GM18526 (cell line): ENCODE data around the gene GAD1.

Experiments used
- POLR2A ChIP-seq: IDR thresholded peaks from 3 replicates; pipeline ENCODE4 v1.6.1; 2011; ENCODE audit not compliant: insufficient read length; ENCODE audit errors: extremely low read depth

GAD1 gene

GRCh38 chr2:170823898-170824215 is 7.2 kb downstream of the GAD1 start:
- TF ChIP-seq POLR2A, result no peak

DNA sequence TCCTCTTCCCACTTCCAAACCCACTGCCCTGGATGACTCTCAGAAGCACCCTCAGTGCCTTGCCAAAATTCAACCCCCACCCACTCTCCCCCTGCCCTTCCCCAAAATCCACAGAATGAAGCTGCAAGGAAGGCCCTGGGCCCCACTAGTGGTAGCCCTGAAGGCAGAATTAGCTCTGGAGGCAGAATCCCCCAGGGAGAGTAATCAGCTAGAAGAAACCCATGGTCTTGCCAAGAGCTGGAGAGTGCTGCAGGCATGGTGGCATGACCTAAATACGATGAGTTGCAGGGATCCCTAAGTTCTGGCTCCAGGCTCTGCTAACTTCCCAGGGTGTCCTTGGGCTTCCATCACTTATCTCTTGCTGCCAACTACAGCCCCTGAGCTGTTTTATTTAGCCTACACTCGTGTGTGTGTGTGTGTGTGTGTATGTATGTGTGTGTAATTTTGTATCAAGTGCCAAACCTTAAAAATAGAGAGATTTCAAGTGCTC is 7.9 kb downstream of the GAD1 start:
- TF ChIP-seq POLR2A, result no peak

GRCh38 chr2:170827841-170828532 is 11.3 kb downstream of the GAD1 start:
- no peak for TF ChIP-seq POLR2A

GRCh38 chr2:170828533-170828916 is 11.8 kb downstream of the GAD1 start:
- TF ChIP-seq POLR2A, result no peak

- TF ChIP-seq POLR2A, result no peak
These were observed 12.3 kb downstream of the GAD1 start for GRCh38 chr2:170829036-170829435.

GRCh38 chr2:170830166-170830565 is 13.5 kb downstream of the GAD1 start:
- no peak for TF ChIP-seq POLR2A

DNA sequence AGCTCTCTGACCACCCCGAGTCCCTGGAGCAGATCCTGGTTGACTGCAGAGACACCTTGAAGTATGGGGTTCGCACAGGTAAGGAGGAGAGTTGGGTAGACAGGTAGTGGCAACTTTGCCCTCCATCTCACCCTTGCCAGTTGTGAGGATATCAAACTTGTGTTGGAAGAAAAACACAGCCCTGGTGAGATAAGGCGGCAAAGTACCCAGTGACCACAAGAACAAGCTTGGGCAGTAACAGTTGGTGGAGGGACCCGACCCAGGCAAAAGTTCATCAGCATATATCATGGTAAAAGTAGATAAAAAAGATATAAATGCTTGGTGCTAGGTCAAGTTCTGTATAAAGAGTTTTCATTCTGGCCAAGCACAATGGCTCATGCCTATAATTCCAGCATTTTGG is 14.4 kb downstream of the GAD1 start:
- TF ChIP-seq POLR2A, result no peak

DNA sequence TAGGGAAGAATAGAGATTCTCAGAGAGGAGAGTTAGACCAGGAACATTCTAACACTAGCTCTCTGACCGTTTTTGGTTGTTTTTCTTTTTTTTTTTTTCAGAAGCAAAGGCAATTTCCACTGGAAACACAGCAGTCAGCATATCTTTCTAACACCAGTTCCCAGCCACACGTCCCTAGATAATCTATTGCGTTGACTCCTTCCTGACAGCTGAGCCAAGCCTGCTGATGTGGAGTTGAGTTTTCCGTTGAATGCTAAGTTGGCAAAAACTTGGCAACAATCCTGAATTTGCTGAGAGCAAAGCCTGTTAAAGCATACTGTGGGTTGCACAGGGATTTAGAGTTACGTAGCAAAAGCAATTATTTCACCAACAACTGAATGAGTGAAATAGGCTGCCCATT is 19.3 kb downstream of the GAD1 start:
- no peak for TF ChIP-seq POLR2A

DNA sequence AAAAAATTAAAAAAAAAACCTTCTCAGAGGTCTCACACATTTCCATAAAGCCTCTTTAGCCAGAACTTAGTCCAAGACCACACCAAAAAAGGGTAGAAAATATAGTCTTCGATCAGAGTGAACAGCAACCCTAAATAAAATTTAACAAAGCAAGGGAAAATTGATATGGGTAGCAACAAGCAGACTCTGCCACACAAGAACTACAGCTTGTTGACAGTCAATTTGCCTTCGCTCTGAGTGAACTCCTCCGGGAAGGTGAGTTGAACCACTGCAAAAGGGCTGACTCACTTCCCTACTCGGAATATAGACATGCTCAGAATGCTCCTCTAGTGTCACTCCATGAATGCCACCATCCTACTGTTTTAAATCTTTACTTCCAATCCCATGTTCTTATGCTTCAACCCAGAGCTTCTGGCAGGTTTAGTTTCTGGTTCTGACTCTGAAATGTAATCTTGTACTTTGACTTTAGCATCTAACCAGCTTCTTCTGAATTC is 24.1 kb downstream of the GAD1 start:
- TF ChIP-seq POLR2A, result no peak

GRCh38 chr2:170842785-170843184 is 26.1 kb downstream of the GAD1 start:
- TF ChIP-seq POLR2A, result no peak

DNA sequence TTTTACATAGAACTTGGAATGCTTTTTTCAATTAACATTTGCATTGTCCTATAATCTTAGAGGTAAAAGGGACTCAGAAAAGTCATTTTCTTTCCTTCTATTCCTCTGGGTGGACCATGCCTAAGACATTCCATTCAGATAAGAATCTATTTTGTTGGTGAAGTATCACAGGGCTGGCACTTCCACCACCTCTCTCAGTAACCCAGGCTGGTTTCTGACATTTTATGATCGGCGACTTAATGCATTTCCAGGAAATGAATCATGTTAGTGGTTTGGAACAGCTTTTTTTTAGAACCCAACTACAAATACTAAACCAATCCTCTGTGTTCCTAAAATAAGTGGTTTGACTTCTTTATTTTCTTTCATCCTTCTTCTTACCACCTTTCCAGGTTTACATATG is 27.0 kb downstream of the GAD1 start:
- TF ChIP-seq POLR2A, result no peak

DNA sequence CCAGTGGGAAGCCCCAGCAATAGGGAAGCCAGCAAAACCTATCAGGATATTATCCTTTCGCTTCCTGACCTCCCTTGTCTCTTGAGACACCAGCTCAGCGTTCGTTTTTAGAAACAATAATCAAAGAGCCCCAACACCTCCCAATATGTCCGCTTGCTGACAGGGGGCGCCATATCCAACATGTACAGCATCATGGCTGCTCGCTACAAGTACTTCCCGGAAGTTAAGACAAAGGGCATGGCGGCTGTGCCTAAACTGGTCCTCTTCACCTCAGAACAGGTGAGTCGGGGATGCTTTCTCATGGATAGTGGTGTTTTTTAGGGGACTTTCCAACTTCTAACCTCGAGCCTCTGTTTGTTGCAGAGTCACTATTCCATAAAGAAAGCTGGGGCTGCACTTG is 28.7 kb downstream of the GAD1 start:
- no peak for TF ChIP-seq POLR2A

- TF ChIP-seq POLR2A, result no peak
These were observed 29.6 kb downstream of the GAD1 start for GRCh38 chr2:170846314-170846713.

GRCh38 chr2:170847716-170848115 is 31.0 kb downstream of the GAD1 start:
- TF ChIP-seq POLR2A, result no peak

GRCh38 chr2:170848587-170848986 is 31.9 kb downstream of the GAD1 start:
- no peak for TF ChIP-seq POLR2A

- TF ChIP-seq POLR2A, result no peak
These were observed 33.6 kb downstream of the GAD1 start for GRCh38 chr2:170850251-170850650.

DNA sequence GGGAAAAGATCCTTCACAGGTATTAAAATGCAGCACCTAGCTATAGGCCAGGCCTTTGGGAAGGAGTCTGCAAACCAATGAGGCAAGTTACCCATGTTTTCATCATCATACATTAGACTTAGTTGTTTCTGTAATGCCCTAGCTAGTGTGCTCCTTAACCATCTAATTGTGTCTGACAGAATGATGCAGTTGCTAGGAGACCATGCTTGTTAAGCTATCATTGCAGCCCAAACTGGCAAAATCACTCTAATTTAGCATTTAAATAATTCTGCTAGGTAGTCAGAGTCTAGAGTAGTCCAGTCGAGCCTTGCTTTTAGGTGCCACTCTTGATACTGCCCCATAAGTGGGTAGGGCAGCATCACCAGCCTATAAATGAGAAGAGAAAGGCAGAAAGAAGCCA is 34.9 kb downstream of the GAD1 start:
- no peak for TF ChIP-seq POLR2A
